Muscle layer of colon (tissue), 2 donors: ENCODE results near the gene CTBP2.

ENCODE experiments used
- H3K27ac ChIP-seq: one replicate; pipeline ENCODE4 v1.7.0; 2013; ENCODE audit warnings: low read depth, mild to moderate bottlenecking, low read length, moderate library complexity
- H3K27me3 ChIP-seq, 2 donors: one replicate each; pipeline ENCODE4 v1.7.0; 2013; ENCODE audit warnings: low read length in 2 of 2, mild to moderate bottlenecking in 2 of 2; ENCODE audit not compliant: insufficient read depth in 2 of 2, control insufficient read depth in 1 of 2
- H3K36me3 ChIP-seq: one replicate; pipeline ENCODE4 v1.7.0; 2013; ENCODE audit warnings: mild to moderate bottlenecking, low read length; ENCODE audit not compliant: insufficient read depth
- H3K4me1 ChIP-seq: one replicate; pipeline ENCODE4 v1.7.0; 2013; ENCODE audit warnings: mild to moderate bottlenecking, low read length; ENCODE audit not compliant: insufficient read depth
- H3K4me3 ChIP-seq, 2 donors: one replicate each; pipeline ENCODE4 v1.7.0; 2013; ENCODE audit warnings: low read length in 2 of 2, low read depth in 1 of 2, mild to moderate bottlenecking in 1 of 2, moderate library complexity in 1 of 2
- H3K9ac ChIP-seq: one replicate; pipeline ENCODE4 v1.7.0; 2013; ENCODE audit warnings: low read length
- H3K9me3 ChIP-seq: one replicate; pipeline ENCODE4 v1.7.0; 2013; ENCODE audit warnings: mild to moderate bottlenecking, low read length
- donor health status: abdominal sarcoma.
- donor health status: Adenocarcinoma of cecum.

CTBP2 gene

GRCh38 chr10:125137601-125138438 is 22.5 kb downstream of the CTBP2 start:
- Histone ChIP-seq H3K36me3 (peaks cover 13% of the 10 kb centered on the region), H3K27me3 (no peaks in the 10 kb centered on the region), H3K27ac (no peak overlapping the region), H3K9ac (no peak overlapping the region), H3K9me3 (no peaks in the 10 kb centered on the region), H3K4me1 (peaks cover 42% of the 10 kb centered on the region), H3K4me3 (no peak overlapping the region)

GRCh38 chr10:125136087-125136486 is 24.3 kb downstream of the CTBP2 start:
- Histone ChIP-seq H3K27ac (no peak overlapping the region), H3K4me1 (peaks cover 39% of the 10 kb centered on the region), H3K9ac (no peak overlapping the region), H3K4me3 (no peak overlapping the region), H3K27me3 (no peaks in the 10 kb centered on the region), H3K36me3 (peaks cover 22% of the 10 kb centered on the region), H3K9me3 (no peaks in the 10 kb centered on the region)

GRCh38 chr10:125135771-125136035 is 24.7 kb downstream of the CTBP2 start:
- H3K9ac ChIP-seq, result no peak overlapping the region
- H3K4me3 ChIP-seq, result no peak overlapping the region
- no peaks in the 10 kb centered on the region for H3K9me3 ChIP-seq
- peaks cover 25% of the 10 kb centered on the region for H3K36me3 ChIP-seq
- peaks cover 39% of the 10 kb centered on the region for H3K4me1 ChIP-seq
- H3K27ac ChIP-seq, result no peak overlapping the region
- H3K27me3 ChIP-seq, result no peaks in the 10 kb centered on the region

GRCh38 chr10:125134916-125135770 is 25.2 kb downstream of the CTBP2 start:
- Histone ChIP-seq H3K4me1 (peaks cover 39% of the 10 kb centered on the region), H3K27ac (no peak overlapping the region), H3K36me3 (peaks cover 27% of the 10 kb centered on the region), H3K9ac (no peak overlapping the region), H3K4me3 (no peak overlapping the region), H3K9me3 (no peaks in the 10 kb centered on the region), H3K27me3 (no peaks in the 10 kb centered on the region)

DNA sequence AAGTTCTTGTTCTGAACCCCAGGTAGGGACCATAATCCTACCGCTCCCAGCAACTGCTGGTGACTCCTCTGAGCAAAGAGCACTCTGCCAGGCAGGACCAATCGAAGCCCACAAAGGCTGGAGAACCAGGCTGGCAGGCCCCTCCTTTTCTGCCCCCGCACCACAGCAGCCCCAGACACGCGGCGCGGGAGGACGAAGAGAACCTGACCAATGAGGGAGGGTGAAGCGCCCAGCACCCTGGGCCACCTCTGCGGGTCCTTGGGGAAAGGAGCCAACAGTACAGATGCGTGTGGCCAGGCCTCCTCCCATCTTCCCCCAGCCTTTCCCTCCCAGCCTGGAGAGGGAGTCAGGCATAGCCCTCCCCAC is 25.9 kb downstream of the CTBP2 start:
- no peaks in the 10 kb centered on the region for H3K27me3 ChIP-seq
- H3K4me1 ChIP-seq, result peaks cover 39% of the 10 kb centered on the region
- no peak overlapping the region for H3K4me3 ChIP-seq
- no peak overlapping the region for H3K27ac ChIP-seq
- H3K9ac ChIP-seq, result no peak overlapping the region
- H3K9me3 ChIP-seq, result no peaks in the 10 kb centered on the region
- H3K36me3 ChIP-seq, result peaks cover 31% of the 10 kb centered on the region

GRCh38 chr10:125133696-125134482 is 26.5 kb downstream of the CTBP2 start:
- Histone ChIP-seq H3K36me3 (peaks cover 36% of the 10 kb centered on the region), H3K27ac (no peak overlapping the region), H3K4me3 (no peak overlapping the region), H3K9me3 (no peaks in the 10 kb centered on the region), H3K27me3 (no peaks in the 10 kb centered on the region), H3K4me1 (peaks cover 39% of the 10 kb centered on the region), H3K9ac (no peak overlapping the region)

- Histone ChIP-seq H3K27ac (no peak overlapping the region), H3K27me3 (no peaks in the 10 kb centered on the region), H3K4me1 (peaks cover 30% of the 10 kb centered on the region), H3K36me3 (peaks cover 27% of the 10 kb centered on the region), H3K9ac (no peak overlapping the region), H3K9me3 (no peaks in the 10 kb centered on the region), H3K4me3 (no peak overlapping the region)
Measured at GRCh38 chr10:125132344-125132743, 28.0 kb downstream of the CTBP2 start.

GRCh38 chr10:125130916-125131315 is 29.4 kb downstream of the CTBP2 start:
- H3K4me3 ChIP-seq, result no peak overlapping the region
- H3K27me3 ChIP-seq, result no peaks in the 10 kb centered on the region
- H3K27ac ChIP-seq, result no peak overlapping the region
- peaks cover 16% of the 10 kb centered on the region for H3K4me1 ChIP-seq
- H3K9me3 ChIP-seq, result no peaks in the 10 kb centered on the region
- H3K36me3 ChIP-seq, result peaks cover 27% of the 10 kb centered on the region
- no peak overlapping the region for H3K9ac ChIP-seq

GRCh38 chr10:125130260-125130659 is 30.1 kb downstream of the CTBP2 start:
- no peak overlapping the region for H3K9ac ChIP-seq
- H3K4me3 ChIP-seq, result no peak overlapping the region
- H3K9me3 ChIP-seq, result no peaks in the 10 kb centered on the region
- no peaks in the 10 kb centered on the region for H3K27me3 ChIP-seq
- peaks cover 16% of the 10 kb centered on the region for H3K4me1 ChIP-seq
- H3K36me3 ChIP-seq, result peaks cover 23% of the 10 kb centered on the region
- H3K27ac ChIP-seq, result no peak overlapping the region

DNA sequence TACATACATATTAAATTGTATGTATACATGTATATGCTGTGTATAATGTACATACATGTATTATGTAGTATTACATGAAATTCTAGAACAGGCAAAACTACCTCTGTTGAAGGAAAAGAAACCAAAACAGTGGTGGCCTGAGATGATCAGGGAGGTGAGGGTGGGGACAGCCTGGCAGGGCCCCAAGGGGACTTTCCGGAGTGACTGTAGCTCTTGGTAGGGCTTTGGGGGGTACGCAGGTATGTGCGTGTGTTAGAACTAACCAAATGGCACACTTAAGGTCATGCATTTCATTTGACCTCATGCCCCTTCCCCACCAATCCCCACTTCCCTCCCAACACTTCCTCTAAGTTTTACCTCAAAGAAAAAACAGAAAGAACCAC is 31.3 kb downstream of the CTBP2 start:
- H3K4me3 ChIP-seq, result no peak overlapping the region
- H3K27ac ChIP-seq, result no peak overlapping the region
- H3K9ac ChIP-seq, result no peak overlapping the region
- peaks cover 23% of the 10 kb centered on the region for H3K36me3 ChIP-seq
- no peaks in the 10 kb centered on the region for H3K27me3 ChIP-seq
- no peaks in the 10 kb centered on the region for H3K9me3 ChIP-seq
- H3K4me1 ChIP-seq, result peaks cover 18% of the 10 kb centered on the region

DNA sequence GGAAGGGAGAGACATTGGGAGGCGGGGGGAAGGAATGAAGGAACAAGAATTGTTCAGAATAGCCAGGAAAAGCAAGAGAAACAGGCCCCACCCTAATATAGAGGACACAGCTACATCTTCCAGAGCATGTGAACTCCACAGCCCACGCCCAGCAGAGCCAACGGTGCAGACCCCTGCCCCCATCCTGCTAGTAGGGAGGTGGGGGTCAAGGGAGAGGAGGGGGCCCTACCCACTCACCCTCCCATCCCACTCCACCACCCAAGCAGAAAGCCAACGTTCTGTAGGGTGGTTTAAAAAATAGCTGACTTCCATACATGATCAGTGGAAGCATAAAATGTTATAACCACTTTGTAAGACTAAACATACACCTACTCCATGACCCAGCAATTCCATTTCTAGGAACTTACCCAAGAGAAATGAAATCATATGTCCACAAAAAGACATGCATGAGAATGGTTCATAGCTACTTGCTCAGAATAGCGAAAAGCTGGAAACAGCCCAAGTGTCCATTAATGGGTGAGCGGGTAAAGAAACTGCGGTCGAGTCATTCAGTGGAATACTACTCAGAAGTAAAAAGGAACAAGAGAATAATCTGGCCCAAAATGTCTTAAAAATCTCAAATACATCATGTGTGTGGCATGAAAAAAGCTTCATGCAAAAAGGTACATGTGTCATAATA is 31.8 kb downstream of the CTBP2 start:
- no peaks in the 10 kb centered on the region for H3K9me3 ChIP-seq
- H3K9ac ChIP-seq, result no peak overlapping the region
- H3K4me3 ChIP-seq, result no peak overlapping the region
- H3K4me1 ChIP-seq, result peaks cover 20% of the 10 kb centered on the region
- H3K27ac ChIP-seq, result peak overlapping the region; percentile 10
- H3K27me3 ChIP-seq, result no peaks in the 10 kb centered on the region
- peaks cover 23% of the 10 kb centered on the region for H3K36me3 ChIP-seq
